ENCODE measurements around the gene KCNJ15. TPM values are rescaled to one million over a fixed set of nuclear protein-coding genes. Genes with fewer than 3 reads are reported as not detected.

KCNJ15 gene
- total and polyA plus RNA-seq, 2 experiments from 2014 or later = not detected

- Mint-ChIP-seq H3K4me3 (no peak overlapping the region), H3K27me3 (ENCODE audit: insufficient read depth, low read depth, poor library complexity) (peaks cover 18% of the 10 kb centered on the region), H3K27ac (no peak overlapping the region), H3K9me3 (no peaks in the 10 kb centered on the region; the same call in 2 of the 3 replicates), H3K36me3 (ENCODE audit: low read depth) (no peaks in the 10 kb centered on the region; the same call in 2 of the 3 replicates), H3K4me1 (peaks cover 25% of the 10 kb centered on the region)
- DNase-seq (ENCODE audit: low spot score) = no peak
- no peak overlapping the region; the same call in 1 of the 2 replicates for H2AFZ ChIP-seq
- TF ChIP-seq REST (IDR thresholded peaks at IDR 0.05; ENCODE audit: unreplicated experiment) (no peak), EZH2 (IDR thresholded peaks at IDR 0.05; ENCODE audit: low read depth, unreplicated experiment) (no peak), CREB1 (CRISPR knock-in tag; IDR thresholded peaks at IDR 0.05; ENCODE audit: low read depth) (no peak), JUNB (IDR thresholded peaks at IDR 0.05; ENCODE audit: unreplicated experiment) (no peak), ZNF462 (CRISPR knock-in tag; IDR thresholded peaks at IDR 0.05) (no peak), ZNF331 (CRISPR knock-in tag; IDR thresholded peaks at IDR 0.05; ENCODE audit: low read depth) (no peak), POLR2AphosphoS5 (IDR thresholded peaks at IDR 0.05; ENCODE audit: low read depth) (no peak), ZNF114 (CRISPR knock-in tag; IDR thresholded peaks at IDR 0.05) (no peak), EZH2phosphoT487 (IDR thresholded peaks at IDR 0.05; ENCODE audit: unreplicated experiment) (no peak), STAT1 (IDR thresholded peaks at IDR 0.05; ENCODE audit: unreplicated experiment) (no peak), NANOG (IDR thresholded peaks at IDR 0.05; ENCODE audit: borderline replicate concordance) (no peak)
- TF ChIP-seq, protein P1, sequence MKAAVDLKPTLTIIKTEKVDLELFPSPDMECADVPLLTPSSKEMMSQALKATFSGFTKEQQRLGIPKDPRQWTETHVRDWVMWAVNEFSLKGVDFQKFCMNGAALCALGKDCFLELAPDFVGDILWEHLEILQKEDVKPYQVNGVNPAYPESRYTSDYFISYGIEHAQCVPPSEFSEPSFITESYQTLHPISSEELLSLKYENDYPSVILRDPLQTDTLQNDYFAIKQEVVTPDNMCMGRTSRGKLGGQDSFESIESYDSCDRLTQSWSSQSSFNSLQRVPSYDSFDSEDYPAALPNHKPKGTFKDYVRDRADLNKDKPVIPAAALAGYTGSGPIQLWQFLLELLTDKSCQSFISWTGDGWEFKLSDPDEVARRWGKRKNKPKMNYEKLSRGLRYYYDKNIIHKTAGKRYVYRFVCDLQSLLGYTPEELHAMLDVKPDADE (IDR thresholded peaks at IDR 0.05) = no peak
- TF ChIP-seq, protein P2, sequence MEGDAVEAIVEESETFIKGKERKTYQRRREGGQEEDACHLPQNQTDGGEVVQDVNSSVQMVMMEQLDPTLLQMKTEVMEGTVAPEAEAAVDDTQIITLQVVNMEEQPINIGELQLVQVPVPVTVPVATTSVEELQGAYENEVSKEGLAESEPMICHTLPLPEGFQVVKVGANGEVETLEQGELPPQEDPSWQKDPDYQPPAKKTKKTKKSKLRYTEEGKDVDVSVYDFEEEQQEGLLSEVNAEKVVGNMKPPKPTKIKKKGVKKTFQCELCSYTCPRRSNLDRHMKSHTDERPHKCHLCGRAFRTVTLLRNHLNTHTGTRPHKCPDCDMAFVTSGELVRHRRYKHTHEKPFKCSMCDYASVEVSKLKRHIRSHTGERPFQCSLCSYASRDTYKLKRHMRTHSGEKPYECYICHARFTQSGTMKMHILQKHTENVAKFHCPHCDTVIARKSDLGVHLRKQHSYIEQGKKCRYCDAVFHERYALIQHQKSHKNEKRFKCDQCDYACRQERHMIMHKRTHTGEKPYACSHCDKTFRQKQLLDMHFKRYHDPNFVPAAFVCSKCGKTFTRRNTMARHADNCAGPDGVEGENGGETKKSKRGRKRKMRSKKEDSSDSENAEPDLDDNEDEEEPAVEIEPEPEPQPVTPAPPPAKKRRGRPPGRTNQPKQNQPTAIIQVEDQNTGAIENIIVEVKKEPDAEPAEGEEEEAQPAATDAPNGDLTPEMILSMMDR (conservative IDR thresholded peaks at IDR 0.05; ENCODE audit: low read depth in 2 of 2) = no peak
- peaks cover 10% of the 10 kb centered on the region; the same call in 1 of the 2 replicates for H3K4me1 ChIP-seq (ENCODE audit: insufficient read depth)
- H3K27ac ChIP-seq (ENCODE audit: low read depth) = no peak overlapping the region
- H3K4me2 ChIP-seq = no peak overlapping the region
- H3K79me2 ChIP-seq (replicated peaks; ENCODE audit: insufficient read depth) = no peaks in the 10 kb centered on the region
- no peaks in the 10 kb centered on the region for H3K36me3 ChIP-seq (ENCODE audit: insufficient read depth)
- H3K9me2 ChIP-seq (ENCODE audit: insufficient read depth) = no peaks in the 10 kb centered on the region
- H3F3A ChIP-seq (replicated peaks; ENCODE audit: low read depth) = no peaks in the 10 kb centered on the region
- no peaks in the 10 kb centered on the region for H4K20me1 ChIP-seq (replicated peaks; ENCODE audit: insufficient read depth)
- no peak overlapping the region for H3K4me3 ChIP-seq
- no peak for ATAC-seq
- peaks cover 4% of the 10 kb centered on the region; the same call in 1 of the 2 replicates for H3K27me3 ChIP-seq (ENCODE audit: insufficient read depth)
Observed at GRCh38 chr21:38349977-38350376, 93.2 kb downstream of the KCNJ15 start.

All from GM23338 (cell line).